Measurements from ENCODE around the gene MADD. TPM values are rescaled to one million over a fixed set of nuclear protein-coding genes. Genes with fewer than 3 reads are reported as not detected.
A peak's percentile ranks its signal among the peaks of the same experiment; 100 is the strongest.

MADD gene
- total RNA-seq, 1 experiment from 2014 or later: 12.9 TPM

DNA sequence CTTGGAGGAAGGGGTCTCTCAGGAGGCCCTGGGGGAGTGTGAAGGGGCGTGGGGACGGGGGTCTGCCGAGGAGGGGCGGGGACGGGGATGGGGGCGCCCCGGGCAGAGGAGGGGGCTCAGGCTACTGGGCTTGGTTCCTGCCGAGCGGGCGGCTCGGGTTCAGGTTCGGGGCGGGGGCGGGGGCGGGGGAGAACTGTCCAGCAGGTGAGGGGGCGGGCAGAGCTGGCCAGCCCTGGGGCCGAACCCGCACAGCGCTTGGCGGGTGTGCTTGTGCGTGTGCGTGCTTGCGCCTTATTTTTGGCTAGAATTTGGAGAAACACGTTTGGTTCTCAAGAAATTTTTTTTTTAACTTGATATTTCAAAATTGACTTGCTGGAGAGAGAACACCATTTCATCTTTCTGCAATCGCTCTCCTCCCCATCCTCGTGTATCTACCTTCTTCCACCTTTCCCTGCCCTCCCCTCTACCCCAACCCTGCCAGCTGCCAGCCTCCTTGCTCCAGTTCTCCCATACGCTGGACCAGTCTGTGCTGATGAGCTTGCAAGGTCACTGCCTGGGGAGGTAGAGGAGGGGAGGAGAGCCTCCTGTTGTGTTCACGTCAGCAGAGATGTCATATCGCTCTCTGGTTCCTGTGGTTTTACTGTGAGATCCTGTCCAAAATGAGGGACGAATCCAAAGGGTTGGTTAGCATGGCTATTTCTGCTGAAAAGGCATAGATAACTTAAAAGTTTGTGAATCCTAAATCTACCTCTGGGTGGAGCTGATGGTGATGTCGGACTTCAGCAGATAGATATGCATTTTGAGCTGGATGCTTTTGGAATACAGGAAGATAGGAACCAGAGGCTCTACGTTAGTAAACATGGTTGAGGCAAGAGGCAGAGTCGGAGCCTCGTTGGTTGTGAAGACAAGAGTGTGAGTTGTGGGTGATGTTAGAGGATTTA, 668 bp downstream of the MADD start:
- peak; percentile 86 for DNase-seq (ENCODE audit: low spot score)
- in situ Hi-C loops (cut with HindIII; ENCODE audit: low sequenced_read_pairs): no loop called here

DNA sequence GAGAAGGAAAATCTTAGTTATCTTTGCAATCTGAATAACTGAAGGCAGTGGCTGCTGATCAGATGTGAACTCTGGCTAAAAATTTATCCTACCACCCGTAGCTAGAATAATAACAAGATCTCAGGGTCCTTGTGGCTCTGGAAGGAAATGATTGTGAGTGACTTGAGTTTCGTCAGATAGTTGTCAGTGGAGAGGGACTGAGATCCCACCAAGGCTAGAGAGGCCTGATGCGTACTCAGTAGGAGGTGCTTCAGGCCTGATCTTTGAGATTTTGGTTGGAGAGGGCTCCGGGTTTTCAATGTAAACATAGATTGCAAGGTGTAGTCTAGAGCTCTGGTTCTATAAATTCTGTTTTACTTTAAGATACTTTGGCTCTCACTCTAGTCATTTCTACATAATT, 1.4 kb downstream of the MADD start:
- DNase-seq (ENCODE audit: low spot score): peak; percentile 20
- in situ Hi-C loops (cut with HindIII; ENCODE audit: low sequenced_read_pairs): no loop called here

DNA sequence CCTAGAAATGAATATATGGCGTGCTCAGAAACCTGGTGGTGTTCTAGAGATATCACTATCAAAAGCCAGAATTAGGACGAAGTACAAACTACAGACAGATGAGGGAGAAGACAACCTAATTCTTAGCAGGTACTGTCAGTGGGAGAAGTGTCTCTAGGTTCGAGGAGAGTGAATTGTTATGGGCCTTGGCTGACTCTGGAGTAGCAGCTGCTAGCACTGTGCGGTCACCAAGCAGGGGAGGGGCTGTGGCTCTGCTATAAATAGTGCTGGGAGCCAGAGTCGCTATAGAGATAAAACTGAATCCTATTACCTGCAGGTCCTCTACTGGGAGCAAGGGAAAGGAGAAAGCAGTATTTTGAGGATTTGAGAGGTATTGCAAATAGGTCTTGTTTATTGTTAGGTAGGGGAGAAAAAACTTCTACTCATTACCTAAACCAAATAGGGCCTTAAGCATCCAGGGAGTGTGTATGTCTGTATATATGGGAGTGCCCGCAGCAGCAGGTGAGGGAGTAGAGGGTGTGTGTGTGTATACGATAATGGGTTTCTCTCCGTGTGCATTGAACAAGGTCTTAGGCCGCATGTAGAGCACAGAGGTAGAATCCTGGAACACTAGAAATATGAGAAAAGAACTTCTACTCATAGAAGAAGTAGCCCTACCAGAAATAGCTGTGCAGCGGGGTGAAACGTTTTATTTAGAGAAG, 2.2 kb downstream of the MADD start:
- in situ Hi-C loops (cut with HindIII; ENCODE audit: low sequenced_read_pairs): no loop called here
- DNase-seq (ENCODE audit: low spot score): peak; percentile 93

DNA sequence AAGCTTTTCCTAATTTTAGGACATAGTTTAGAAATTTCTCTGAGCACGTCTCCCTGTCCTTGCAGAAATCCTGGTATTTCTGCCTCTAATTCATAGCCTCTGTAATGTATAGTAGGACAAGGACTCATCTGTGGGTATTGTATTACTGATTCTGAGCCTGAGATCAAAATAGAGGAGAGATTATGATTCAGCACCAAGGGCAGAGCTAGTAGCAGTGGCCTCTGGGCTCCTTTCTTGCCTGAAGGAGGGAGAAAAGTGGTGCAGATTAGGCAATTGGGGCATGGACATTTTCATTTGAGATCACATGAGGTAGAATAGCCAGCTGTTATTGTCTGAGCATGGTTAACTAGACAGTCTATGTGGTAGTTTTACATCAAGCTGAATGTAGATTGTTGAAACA, 2.8 kb downstream of the MADD start:
- no peak for DNase-seq (ENCODE audit: low spot score)
- in situ Hi-C loops (cut with HindIII; ENCODE audit: low sequenced_read_pairs): no loop called here

- DNase-seq (ENCODE audit: low spot score): no peak
- in situ Hi-C loops (cut with HindIII; ENCODE audit: low sequenced_read_pairs): no loop called here
Observed at GRCh38 chr11:47274495-47275235, 4.7 kb downstream of the MADD start.

DNA sequence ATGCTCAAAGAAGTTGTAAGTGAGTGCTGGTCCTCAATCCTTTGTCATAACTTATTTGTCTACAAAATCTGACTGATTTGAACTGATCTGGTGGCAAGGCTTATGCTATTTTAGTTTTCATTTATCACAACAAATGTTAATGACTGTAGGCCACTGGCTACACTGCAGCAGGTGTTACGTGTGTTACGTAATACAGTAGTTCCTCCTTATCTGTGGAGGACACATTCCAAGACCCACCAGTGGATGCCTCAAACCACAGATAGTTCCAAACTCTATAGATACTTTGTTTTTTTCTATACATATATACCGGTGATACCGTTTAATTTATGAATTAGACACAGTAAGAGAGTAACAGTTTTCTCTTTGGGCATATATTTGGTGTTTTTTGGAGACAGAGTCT, 7.0 kb downstream of the MADD start:
- in situ Hi-C loops (cut with HindIII; ENCODE audit: low sequenced_read_pairs): no loop called here
- no peak for DNase-seq (ENCODE audit: low spot score)

- DNase-seq (ENCODE audit: low spot score): no peak
- in situ Hi-C loops (cut with HindIII; ENCODE audit: low sequenced_read_pairs): no loop called here
Observed at GRCh38 chr11:47278058-47278457, 8.1 kb downstream of the MADD start.

- no peak for DNase-seq (ENCODE audit: low spot score)
- in situ Hi-C loops (cut with HindIII; ENCODE audit: low sequenced_read_pairs): no loop called here
Observed at GRCh38 chr11:47278769-47279168, 8.8 kb downstream of the MADD start.

DNA sequence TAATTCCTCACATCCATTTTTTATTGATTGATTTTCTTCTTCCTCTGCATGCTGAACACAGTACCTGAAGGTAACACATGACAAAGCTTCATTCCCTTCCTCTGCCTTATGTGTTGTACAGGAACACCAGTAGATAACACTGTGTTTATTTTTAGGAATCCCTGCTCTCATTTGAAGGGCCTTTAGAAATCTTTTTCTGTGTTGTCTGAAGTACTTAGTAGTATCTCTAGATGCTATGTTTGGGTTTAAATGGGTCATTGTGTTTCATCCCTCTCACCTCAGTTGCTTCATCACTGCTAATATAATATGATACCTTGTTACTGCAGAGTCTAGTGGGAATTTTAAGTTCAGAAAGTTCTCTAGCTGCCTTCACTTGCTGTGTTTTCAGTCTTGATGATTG, 10.2 kb downstream of the MADD start:
- DNase-seq (ENCODE audit: low spot score): no peak
- in situ Hi-C loops (cut with HindIII; ENCODE audit: low sequenced_read_pairs): no loop called here

DNA sequence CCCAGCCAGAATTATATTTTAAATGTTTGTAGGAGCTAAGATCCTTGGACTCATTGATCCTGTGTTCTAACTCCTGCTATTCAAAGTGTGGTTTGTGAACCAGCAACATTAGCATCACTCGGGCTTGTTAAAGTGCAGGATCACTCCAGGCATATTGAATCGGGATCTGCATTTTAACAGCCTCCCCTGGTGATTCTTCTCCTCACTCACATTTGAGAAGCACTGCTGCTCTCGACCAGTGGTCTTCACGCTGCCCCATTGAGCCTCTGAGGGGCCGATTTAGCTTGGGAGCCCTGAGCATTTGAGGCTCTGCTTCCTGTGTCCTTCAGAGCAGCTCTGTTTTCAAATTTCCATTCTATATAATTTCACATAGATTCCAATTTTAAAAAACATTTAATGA, 10.9 kb downstream of the MADD start:
- no peak for DNase-seq (ENCODE audit: low spot score)
- in situ Hi-C loops (cut with HindIII; ENCODE audit: low sequenced_read_pairs): no loop called here

DNA sequence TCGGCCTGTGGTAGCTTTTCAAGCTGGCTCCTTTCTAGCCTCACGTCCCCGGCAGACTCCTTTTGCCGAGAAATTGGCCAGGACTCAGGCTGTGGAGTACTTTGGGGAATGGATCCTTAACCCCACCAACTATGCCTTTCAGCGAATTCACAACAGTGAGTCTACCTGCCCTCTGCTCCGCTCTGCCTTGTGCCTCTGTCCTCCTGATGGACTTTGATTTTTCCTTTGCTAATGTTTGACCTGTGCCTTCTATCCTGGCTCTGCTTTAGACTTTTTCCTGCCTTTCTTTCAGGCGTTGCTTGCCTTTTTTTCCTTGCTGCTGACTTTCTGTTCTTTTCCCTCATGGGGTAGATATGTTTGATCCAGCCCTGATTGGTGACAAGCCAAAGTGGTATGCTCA, 12.5 kb downstream of the MADD start:
- in situ Hi-C loops (cut with HindIII; ENCODE audit: low sequenced_read_pairs): no loop called here
- DNase-seq (ENCODE audit: low spot score): no peak

DNA sequence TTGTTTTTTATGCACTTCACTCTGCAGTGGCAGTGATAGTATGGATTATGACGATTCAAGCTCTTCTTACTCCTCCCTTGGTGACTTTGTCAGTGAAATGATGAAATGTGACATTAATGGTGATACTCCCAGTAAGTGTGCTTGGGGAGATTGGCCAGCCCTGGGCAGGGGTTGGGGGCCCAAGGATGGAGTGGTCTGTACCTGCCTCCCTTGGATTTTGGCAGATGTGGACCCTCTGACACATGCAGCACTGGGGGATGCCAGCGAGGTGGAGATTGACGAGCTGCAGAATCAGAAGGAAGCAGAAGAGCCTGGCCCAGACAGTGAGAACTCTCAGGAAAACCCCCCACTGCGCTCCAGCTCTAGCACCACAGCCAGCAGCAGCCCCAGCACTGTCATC, 14.2 kb downstream of the MADD start:
- in situ Hi-C loops (cut with HindIII; ENCODE audit: low sequenced_read_pairs): no loop called here
- DNase-seq (ENCODE audit: low spot score): no peak

DNA sequence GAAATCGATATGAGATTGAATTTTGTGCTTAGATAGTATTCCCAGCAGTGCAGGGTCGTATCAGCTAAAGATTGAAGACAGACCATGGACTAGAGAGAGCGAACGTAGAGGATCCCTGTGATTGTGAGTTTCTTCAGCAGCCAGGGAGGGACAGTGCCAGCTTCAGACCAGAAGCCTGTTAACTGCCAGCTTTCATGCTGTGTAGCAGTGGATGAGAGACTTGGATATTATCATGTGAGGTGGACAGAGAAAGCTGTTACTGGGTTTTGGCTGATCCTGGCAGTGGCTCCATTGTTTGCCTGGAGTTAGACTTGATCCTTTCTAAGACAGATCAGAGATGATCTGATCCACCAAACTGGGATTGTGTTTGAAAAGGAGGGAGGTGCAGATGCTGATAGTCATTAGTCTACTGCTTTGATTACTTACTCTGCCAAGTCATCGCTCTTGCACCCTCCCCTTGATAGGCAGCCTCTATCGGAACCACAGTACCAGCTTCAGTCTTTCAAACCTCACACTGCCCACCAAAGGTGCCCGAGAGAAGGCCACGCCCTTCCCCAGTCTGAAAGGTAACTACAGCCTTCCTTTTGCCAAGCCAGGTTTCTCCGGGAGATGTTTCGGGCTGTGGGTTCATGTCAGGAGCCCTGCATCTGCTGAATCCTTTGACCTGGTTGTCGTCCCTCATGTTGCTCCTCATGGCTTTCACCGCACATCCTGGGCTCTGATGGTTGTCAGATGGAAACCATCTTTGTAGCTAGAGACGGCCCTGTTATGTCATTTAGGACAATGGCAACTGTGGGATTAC, 16.2 kb downstream of the MADD start:
- in situ Hi-C loops (cut with HindIII; ENCODE audit: low sequenced_read_pairs): no loop called here
- peak; percentile 77 for DNase-seq (ENCODE audit: low spot score)

GRCh38 chr11:47288066-47288465, 18.1 kb downstream of the MADD start:
- no peak for DNase-seq (ENCODE audit: low spot score)
- in situ Hi-C loops (cut with HindIII; ENCODE audit: low sequenced_read_pairs): no loop called here

DNA sequence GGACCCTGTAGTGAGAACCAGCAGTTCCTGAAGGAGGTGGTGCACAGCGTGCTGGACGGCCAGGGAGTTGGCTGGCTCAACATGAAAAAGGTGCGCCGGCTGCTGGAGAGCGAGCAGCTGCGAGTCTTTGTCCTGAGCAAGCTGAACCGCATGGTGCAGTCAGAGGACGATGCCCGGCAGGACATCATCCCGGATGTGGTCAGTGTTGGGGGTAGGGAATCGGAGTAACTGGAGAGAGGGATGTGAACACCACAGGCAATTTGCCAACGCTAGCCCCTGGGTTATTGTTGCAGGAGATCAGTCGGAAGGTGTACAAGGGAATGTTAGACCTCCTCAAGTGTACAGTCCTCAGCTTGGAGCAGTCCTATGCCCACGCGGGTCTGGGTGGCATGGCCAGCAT, 19.9 kb downstream of the MADD start:
- DNase-seq (ENCODE audit: low spot score): no peak
- in situ Hi-C loops (cut with HindIII; ENCODE audit: low sequenced_read_pairs): no loop called here

- in situ Hi-C loops (cut with HindIII; ENCODE audit: low sequenced_read_pairs): no loop called here
Observed at GRCh38 chr11:47295385-47295784, 25.5 kb downstream of the MADD start.

GRCh38 chr11:47296045-47296444, 26.1 kb downstream of the MADD start:
- in situ Hi-C loops (cut with HindIII; ENCODE audit: low sequenced_read_pairs): no loop called here
- no peak for DNase-seq (ENCODE audit: low spot score)

More at GRCh38 chr11:47295385-47295784, 25.5 kb downstream of the MADD start:
- DNase-seq (ENCODE audit: low spot score): no peak

- in situ Hi-C loops (cut with HindIII; ENCODE audit: low sequenced_read_pairs): no loop called here
Observed at GRCh38 chr11:47299078-47299477, 29.1 kb downstream of the MADD start.

GRCh38 chr11:47302853-47303252, 32.9 kb downstream of the MADD start:
- in situ Hi-C loops (cut with HindIII; ENCODE audit: low sequenced_read_pairs): no loop called here

More at GRCh38 chr11:47299078-47299477, 29.1 kb downstream of the MADD start:
- no peak for DNase-seq (ENCODE audit: low spot score)

More at GRCh38 chr11:47302853-47303252, 32.9 kb downstream of the MADD start:
- no peak for DNase-seq (ENCODE audit: low spot score)

Data from G401 (cell line).